ENCODE measurements around the gene PXN. TPM values are rescaled to one million over a fixed set of nuclear protein-coding genes. Genes with fewer than 3 reads are reported as not detected.
"Not testable (repeated sequence)": the region's sequence is repeated elsewhere in the genome, so short reads cannot be mapped to it uniquely, and the experiment has no call there.

PXN gene
- total RNA-seq, 1 donor from 2014 or later = 54.5 TPM

DNA sequence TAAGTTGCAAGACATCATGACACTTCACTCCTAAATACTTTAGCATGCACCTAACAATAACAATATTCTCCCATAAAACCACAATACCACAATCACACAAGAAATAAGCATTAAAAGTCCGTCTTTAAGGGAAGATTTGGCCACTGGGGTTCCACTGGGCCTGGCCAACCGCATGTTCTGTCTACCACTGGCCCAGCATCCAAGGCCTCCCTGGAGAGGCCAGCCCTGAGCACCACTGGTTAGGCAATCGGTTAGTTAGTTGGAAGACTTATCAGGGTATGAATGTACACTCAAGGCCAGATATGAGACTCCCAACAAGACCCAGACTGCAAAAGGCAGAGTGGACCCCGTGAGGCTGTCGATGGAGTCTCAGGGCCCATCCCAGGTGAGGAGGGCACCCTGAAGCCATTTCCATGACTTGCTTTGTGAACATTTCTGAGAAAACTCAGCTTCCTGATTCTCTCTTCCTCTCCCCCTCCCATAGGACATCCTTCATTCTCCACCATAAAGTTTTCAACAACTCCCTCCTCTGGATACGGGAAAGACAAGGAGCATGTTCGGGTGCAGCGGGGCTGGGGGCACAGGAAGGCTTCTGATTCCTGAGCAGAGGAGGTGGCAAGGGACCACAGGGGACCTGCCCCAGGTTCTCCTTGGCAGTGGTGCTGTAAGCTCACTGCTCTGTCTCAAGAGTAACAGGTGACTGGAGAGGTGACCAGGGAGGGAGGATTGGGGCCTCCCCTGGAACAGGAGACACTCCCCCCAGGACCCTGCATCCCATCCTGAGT lies 5.9 kb downstream of the PXN start:
- H3K4me1 Mint-ChIP-seq = peaks cover 65% of the 10 kb centered on the region
- no peaks in the 10 kb centered on the region for H3K36me3 Mint-ChIP-seq (ENCODE audit: low read depth)
- no peak for DNase-seq (ENCODE audit: low read depth, low spot score)
- peaks cover under 1% of the 10 kb centered on the region for H3K27me3 Mint-ChIP-seq (ENCODE audit: low read depth)
- H3K9me3 Mint-ChIP-seq = no peaks in the 10 kb centered on the region
- peak overlapping the region; percentile 23 for H3K4me3 Mint-ChIP-seq
- TF ChIP-seq, protein P1, sequence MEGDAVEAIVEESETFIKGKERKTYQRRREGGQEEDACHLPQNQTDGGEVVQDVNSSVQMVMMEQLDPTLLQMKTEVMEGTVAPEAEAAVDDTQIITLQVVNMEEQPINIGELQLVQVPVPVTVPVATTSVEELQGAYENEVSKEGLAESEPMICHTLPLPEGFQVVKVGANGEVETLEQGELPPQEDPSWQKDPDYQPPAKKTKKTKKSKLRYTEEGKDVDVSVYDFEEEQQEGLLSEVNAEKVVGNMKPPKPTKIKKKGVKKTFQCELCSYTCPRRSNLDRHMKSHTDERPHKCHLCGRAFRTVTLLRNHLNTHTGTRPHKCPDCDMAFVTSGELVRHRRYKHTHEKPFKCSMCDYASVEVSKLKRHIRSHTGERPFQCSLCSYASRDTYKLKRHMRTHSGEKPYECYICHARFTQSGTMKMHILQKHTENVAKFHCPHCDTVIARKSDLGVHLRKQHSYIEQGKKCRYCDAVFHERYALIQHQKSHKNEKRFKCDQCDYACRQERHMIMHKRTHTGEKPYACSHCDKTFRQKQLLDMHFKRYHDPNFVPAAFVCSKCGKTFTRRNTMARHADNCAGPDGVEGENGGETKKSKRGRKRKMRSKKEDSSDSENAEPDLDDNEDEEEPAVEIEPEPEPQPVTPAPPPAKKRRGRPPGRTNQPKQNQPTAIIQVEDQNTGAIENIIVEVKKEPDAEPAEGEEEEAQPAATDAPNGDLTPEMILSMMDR (conservative IDR thresholded peaks at IDR 0.05) = no peak
- H3K27ac Mint-ChIP-seq (ENCODE audit: unreplicated experiment) = peak overlapping the region; percentile 35

DNA sequence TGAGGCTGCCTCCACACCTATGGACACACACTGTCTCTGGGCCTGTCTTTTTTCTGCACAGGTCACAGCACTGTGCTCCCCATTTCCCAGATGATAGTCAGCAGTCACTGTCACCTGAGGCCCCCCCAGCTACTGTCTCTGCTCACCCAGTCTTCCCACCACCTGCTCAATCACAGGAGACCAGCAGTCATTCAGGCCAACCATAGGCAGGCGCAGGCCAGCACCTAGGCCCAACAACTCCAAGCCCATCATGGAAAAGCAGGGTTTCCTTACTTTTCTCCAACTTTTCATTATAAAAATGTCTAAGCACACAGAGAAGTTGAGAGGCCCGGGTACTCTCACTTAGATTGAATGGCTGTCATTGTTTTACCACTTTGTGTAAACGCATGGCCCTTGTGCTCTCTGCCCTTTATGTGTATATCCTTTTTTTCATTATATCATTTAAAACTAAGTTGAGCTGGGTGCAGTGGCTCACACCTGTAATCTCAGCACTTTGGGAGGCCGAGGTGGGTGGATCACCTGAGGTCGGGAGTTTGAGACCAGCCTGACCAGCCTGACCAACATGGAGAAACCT lies 7.1 kb downstream of the PXN start:
- TF ChIP-seq, protein P1 (conservative IDR thresholded peaks at IDR 0.05) = no peak
- Mint-ChIP-seq H3K4me1 (peaks cover 53% of the 10 kb centered on the region), H3K4me3 (no peak overlapping the region), H3K27ac (ENCODE audit: unreplicated experiment) (peak overlapping the region; percentile 95), H3K27me3 (ENCODE audit: low read depth) (no peaks in the 10 kb centered on the region), H3K36me3 (ENCODE audit: low read depth) (peaks cover 2% of the 10 kb centered on the region), H3K9me3 (no peaks in the 10 kb centered on the region)
- DNase-seq (ENCODE audit: low read depth, low spot score) = no peak

DNA sequence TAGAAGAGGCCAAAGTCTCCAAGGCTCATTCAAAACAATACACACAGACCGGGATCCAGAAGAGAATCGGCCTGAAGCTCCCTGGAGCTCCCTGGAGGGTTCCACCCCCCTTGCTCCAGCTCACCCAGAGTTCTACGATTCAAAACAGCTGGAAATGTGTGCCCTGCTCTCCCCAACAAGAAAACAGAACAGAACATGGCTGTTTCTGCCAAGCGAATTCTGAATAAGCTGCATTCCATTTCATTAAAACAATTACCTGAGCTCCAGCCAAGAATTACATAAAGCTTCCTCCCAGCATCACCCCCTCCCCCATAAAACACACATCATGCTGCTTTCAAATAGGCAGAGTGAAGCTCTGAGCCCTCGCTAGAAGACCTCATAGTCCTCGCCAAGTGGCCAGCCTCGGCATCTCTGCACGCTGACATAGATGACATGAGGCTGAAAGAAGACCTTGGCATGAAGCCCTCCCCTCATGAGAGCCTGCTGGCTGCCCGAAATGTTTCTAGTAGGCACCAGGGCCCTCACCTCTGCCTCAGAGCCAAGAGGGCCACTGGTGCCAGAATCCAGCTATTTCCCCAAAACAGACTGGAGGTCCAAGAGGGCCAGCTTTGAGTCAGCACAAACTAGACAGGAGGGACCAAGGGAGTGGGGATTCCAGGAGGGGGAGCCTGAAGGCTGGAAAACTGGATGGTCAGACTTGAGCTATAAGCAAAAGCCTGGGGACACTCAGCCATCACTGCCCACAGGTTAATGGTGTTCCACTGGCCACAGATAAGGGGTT lies 8.3 kb downstream of the PXN start:
- H3K4me3 Mint-ChIP-seq = no peak overlapping the region
- peak overlapping the region; percentile 9 for H3K27ac Mint-ChIP-seq (ENCODE audit: unreplicated experiment)

DNA sequence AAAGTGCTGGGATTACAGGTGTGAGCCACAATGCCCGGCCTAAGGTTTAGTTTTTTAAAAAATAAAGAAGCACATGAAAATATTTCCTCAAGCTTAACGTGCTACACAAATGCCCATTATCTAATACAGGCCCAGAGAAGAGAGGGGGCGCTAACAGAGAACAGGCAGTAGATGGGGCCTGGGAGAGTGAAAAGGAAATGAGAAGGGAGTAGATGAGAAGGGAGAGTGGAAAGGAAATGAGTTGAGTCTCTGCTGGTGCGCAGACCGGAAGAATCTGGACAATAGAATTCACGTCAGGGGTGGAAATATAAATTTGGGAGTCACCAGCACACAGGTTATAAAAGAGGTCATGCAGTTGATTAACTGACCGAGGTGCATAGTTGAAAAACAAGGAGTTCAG lies 10.7 kb downstream of the PXN start:
- Mint-ChIP-seq H3K36me3 (ENCODE audit: low read depth) (peaks cover 2% of the 10 kb centered on the region), H3K9me3 (no peaks in the 10 kb centered on the region), H3K27me3 (ENCODE audit: low read depth) (no peaks in the 10 kb centered on the region), H3K27ac (ENCODE audit: unreplicated experiment) (no peak overlapping the region), H3K4me3 (no peak overlapping the region), H3K4me1 (peaks cover 26% of the 10 kb centered on the region)
- TF ChIP-seq, protein P1 (conservative IDR thresholded peaks at IDR 0.05) = no peak
- no peak for DNase-seq (ENCODE audit: low read depth, low spot score)

More for the DNA sequence above, 8.3 kb downstream of the PXN start:
- H3K9me3 Mint-ChIP-seq = no peaks in the 10 kb centered on the region
- no peak for DNase-seq (ENCODE audit: low read depth, low spot score)
- peaks cover 2% of the 10 kb centered on the region for H3K36me3 Mint-ChIP-seq (ENCODE audit: low read depth)
- peaks cover 42% of the 10 kb centered on the region for H3K4me1 Mint-ChIP-seq
- TF ChIP-seq, protein P1 (conservative IDR thresholded peaks at IDR 0.05) = no peak
- no peaks in the 10 kb centered on the region for H3K27me3 Mint-ChIP-seq (ENCODE audit: low read depth)

DNA sequence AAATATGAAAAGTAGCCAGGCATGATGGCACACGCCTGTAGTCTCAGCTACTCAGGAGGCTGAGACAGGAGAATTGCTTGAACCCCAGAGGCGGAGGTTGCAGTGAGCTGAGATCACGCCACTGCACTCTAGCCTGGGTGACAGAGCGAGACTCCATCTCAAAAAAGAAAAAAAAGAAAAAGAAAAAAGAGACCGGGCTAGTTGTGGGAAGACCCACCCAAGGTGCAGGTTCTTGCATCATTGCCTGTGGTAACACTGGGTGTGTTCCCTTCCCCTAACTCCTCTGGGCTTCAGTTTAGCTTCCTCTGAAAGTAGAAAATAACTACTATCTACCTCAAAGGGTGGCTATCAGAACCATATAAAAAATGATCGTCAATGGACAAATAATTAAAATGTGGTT lies 12.2 kb downstream of the PXN start:
- not testable (repeated sequence) for H3K36me3 Mint-ChIP-seq (ENCODE audit: low read depth); DNase-seq (ENCODE audit: low read depth, low spot score); H3K4me3 Mint-ChIP-seq; H3K9me3 Mint-ChIP-seq; H3K27me3 Mint-ChIP-seq (ENCODE audit: low read depth); H3K27ac Mint-ChIP-seq (ENCODE audit: unreplicated experiment)
- H3K4me1 Mint-ChIP-seq = peaks cover 23% of the 10 kb centered on the region

Measured in neural crest cell (in vitro differentiated cells).